ENCODE measurements around the gene HOXA4. TPM values are rescaled to one million over a fixed set of nuclear protein-coding genes. Genes with fewer than 3 reads are reported as not detected.

Gene HOXA4
- total and polyA plus RNA-seq, 10 donors: 2.1 to 10.8 (median 4.3) TPM

- H3K36me3 ChIP-seq: no peaks in the 10 kb centered on the region
- DNase-seq: peak; percentile 30
- H3K27me3 ChIP-seq (replicated peaks in 1 of 7): peaks cover 35 to 100% (median 97%) of the 10 kb centered on the region in 7 donors
- H3K4me3 ChIP-seq: peak overlapping the region in 7 of 8 donors; percentile 32 to 65 (median 41)
- WGBS, 5 donors: 4 to 8% (median 6%) methylated on average over 27 to 46 of the region's 46 CpGs
- H3K9me3 ChIP-seq: peaks cover 0 to 15% (median 0%) of the 10 kb centered on the region in 8 donors
- peak overlapping the region in 3 of 8 donors; percentile 32 to 73 (median 56) for H3K27ac ChIP-seq
- intact Hi-C loops (cut with DNase I; ENCODE audit: low total_unique reads): loop anchor here (10.0 kb wide), 1 partner anchor 1301 kb away; no protein-coding TSS in a partner anchor
- peaks cover 17 to 85% (median 58%) of the 10 kb centered on the region in 6 donors for H3K4me1 ChIP-seq
- peak in 1 of 3 donors; percentile 54 for TF ChIP-seq POLR2AphosphoS5 (IDR thresholded peaks at IDR 0.05)
- no peak for TF ChIP-seq CTCF (IDR thresholded peaks at IDR 0.05 in 8 of 11, conservative IDR thresholded peaks at IDR 0.05 in 3 of 11)
- no peak for TF ChIP-seq POLR2A (IDR thresholded peaks at IDR 0.05)
Observed at GRCh38 chr7:27165996-27166530, 35.5 kb upstream of the HOXA4 start.

GRCh38 chr7:27165089-27165995, 34.8 kb upstream of the HOXA4 start, which contains the start of gene HOXA9:
Gene HOXA9, minus strand, starts transcription at chr7:27165537. Its CDS starts 80 bp downstream, at chr7:27165457.
- Histone ChIP-seq H3K9me3 (peaks cover 0 to 15% (median 0%) of the 10 kb centered on the region in 8 donors), H3K36me3 (no peaks in the 10 kb centered on the region), H3K4me3 (peak within 1 kb of the TSS; percentile 6 to 65 (median 40)), H3K27ac (peak within 1 kb of the TSS in 4 of 8 donors; percentile 32 to 73 (median 51)), H3K27me3 (replicated peaks in 1 of 7) (peaks cover 33 to 100% (median 93%) of the 10 kb centered on the region in 7 donors), H3K4me1 (peaks cover 20 to 90% (median 65%) of the 10 kb centered on the region in 6 donors)
- TF ChIP-seq CTCF (IDR thresholded peaks at IDR 0.05 in 8 of 11, conservative IDR thresholded peaks at IDR 0.05 in 3 of 11) (no peak), POLR2AphosphoS5 (IDR thresholded peaks at IDR 0.05) (peak; percentile 34 to 78 (median 76)), POLR2A (IDR thresholded peaks at IDR 0.05) (no peak)
- intact Hi-C loops (cut with DNase I; ENCODE audit: low total_unique reads): loop anchor here (10.0 kb wide), 1 partner anchor 1301 kb away; no protein-coding TSS in a partner anchor
- DNase-seq: peak; percentile 87
- WGBS, 5 donors: 3 to 13% (median 4%) methylated on average over 43 to 82 of the region's 82 CpGs

GRCh38 chr7:27164367-27165088, 34.0 kb upstream of the HOXA4 start:
- Histone ChIP-seq H3K4me1 (peaks cover 20 to 90% (median 64%) of the 10 kb centered on the region in 6 donors), H3K27me3 (replicated peaks in 1 of 7) (peaks cover 26 to 100% (median 93%) of the 10 kb centered on the region in 7 donors)
- intact Hi-C loops (cut with DNase I; ENCODE audit: low total_unique reads): loop anchor here (5.0 to 10.0 kb wide), 3 partner anchors 482 to 1300 kb away; no protein-coding TSS in a partner anchor

More at GRCh38 chr7:27164367-27165088, 34.0 kb upstream of the HOXA4 start:
- H3K27ac ChIP-seq: peak overlapping the region in 3 of 8 donors; percentile 46 to 73 (median 56)
- TF ChIP-seq POLR2AphosphoS5 (IDR thresholded peaks at IDR 0.05): no peak
- TF ChIP-seq CTCF (IDR thresholded peaks at IDR 0.05 in 8 of 11, conservative IDR thresholded peaks at IDR 0.05 in 3 of 11): peak in 1 of 11 experiments; percentile 10
- TF ChIP-seq POLR2A (IDR thresholded peaks at IDR 0.05): no peak
- H3K36me3 ChIP-seq: no peaks in the 10 kb centered on the region
- peak; percentile 77 for DNase-seq
- 4 to 13% (median 5%) methylated on average over 36 to 47 of the region's 47 CpGs for WGBS, 5 donors
- H3K4me3 ChIP-seq: peak overlapping the region; percentile 6 to 65 (median 40)
- H3K9me3 ChIP-seq: peaks cover 0 to 15% (median 0%) of the 10 kb centered on the region in 8 donors

Measured in spleen (tissue), 11 donors.